Measurements from ENCODE around the gene FARP1. TPM values are rescaled to one million over a fixed set of nuclear protein-coding genes. Genes with fewer than 3 reads are reported as not detected.

FARP1 gene
- total RNA-seq, 1 donor from 2014 or later, result 128 TPM

DNA sequence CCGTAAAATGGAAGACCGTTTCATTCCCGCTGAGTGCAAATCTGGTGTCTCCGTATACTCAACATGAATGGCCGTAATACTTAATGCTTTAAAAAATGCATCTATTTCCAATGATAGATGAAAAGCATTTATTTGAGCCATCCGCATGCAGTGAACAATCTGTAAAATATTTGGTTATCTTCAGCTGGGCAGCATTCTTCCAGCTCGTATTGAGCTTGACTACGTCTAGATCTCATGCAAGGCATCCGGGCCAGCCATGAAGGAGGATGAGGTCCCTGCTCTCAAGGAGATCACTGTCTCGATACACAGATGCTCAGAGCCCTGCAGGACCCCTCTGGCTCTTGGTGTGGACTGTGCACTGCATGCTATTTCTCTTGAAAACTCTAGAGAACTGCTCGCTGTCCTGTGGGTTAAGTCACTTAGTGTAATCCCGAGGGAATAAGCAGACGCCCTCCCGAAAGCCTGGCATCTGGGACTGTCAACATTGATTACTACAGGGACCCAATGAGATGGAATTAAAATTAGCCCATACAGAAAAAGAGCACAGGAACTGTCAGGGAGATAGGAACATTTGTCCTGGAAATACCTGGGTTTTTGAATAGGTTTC, 146.5 kb downstream of the FARP1 start:
- H3K4me3 ChIP-seq (ENCODE audit: insufficient read depth, low read depth, low read length), result no peak overlapping the region
- no peak overlapping the region for H3K9ac ChIP-seq (ENCODE audit: low read length)
- Mint-ChIP-seq H3K27me3 (ENCODE audit: low read depth, unreplicated experiment) (no peaks in the 10 kb centered on the region), H3K9me3 (ENCODE audit: unreplicated experiment) (no peaks in the 10 kb centered on the region), H3K4me3 (ENCODE audit: unreplicated experiment) (no peak overlapping the region), H3K4me1 (ENCODE audit: low read depth, unreplicated experiment) (peaks cover 5% of the 10 kb centered on the region), H3K36me3 (ENCODE audit: low read depth, unreplicated experiment) (peaks cover 12% of the 10 kb centered on the region), H3K27ac (ENCODE audit: unreplicated experiment) (no peak overlapping the region)
- H3K9me3 ChIP-seq (ENCODE audit: insufficient read depth, low read depth, low read length), result no peaks in the 10 kb centered on the region
- peaks cover 11% of the 10 kb centered on the region for H3K4me1 ChIP-seq (ENCODE audit: insufficient read depth, low read length)
- no peaks in the 10 kb centered on the region for H3K36me3 ChIP-seq (ENCODE audit: insufficient read depth, low read length)
- H2AFZ ChIP-seq (ENCODE audit: low read depth, low read length), result no peak overlapping the region
- H3K27me3 ChIP-seq (ENCODE audit: insufficient read depth, low read length), result no peaks in the 10 kb centered on the region
- peaks cover 42% of the 10 kb centered on the region for H4K20me1 ChIP-seq (ENCODE audit: insufficient read depth, low read length)
- no peak overlapping the region for H3K4me2 ChIP-seq (ENCODE audit: low read length)
- FAIRE-seq, result no peak
- peaks cover 30% of the 10 kb centered on the region for H3K79me2 ChIP-seq (ENCODE audit: insufficient read depth, low read length)
- TF ChIP-seq, protein P1, sequence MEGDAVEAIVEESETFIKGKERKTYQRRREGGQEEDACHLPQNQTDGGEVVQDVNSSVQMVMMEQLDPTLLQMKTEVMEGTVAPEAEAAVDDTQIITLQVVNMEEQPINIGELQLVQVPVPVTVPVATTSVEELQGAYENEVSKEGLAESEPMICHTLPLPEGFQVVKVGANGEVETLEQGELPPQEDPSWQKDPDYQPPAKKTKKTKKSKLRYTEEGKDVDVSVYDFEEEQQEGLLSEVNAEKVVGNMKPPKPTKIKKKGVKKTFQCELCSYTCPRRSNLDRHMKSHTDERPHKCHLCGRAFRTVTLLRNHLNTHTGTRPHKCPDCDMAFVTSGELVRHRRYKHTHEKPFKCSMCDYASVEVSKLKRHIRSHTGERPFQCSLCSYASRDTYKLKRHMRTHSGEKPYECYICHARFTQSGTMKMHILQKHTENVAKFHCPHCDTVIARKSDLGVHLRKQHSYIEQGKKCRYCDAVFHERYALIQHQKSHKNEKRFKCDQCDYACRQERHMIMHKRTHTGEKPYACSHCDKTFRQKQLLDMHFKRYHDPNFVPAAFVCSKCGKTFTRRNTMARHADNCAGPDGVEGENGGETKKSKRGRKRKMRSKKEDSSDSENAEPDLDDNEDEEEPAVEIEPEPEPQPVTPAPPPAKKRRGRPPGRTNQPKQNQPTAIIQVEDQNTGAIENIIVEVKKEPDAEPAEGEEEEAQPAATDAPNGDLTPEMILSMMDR (IDR thresholded peaks at IDR 0.05; ENCODE audit: insufficient read depth, low read depth, low read length), result no peak
- H3K27ac ChIP-seq (ENCODE audit: low read depth, low read length), result no peak overlapping the region
- DNase-seq (ENCODE audit: low read depth), result no peak

DNA sequence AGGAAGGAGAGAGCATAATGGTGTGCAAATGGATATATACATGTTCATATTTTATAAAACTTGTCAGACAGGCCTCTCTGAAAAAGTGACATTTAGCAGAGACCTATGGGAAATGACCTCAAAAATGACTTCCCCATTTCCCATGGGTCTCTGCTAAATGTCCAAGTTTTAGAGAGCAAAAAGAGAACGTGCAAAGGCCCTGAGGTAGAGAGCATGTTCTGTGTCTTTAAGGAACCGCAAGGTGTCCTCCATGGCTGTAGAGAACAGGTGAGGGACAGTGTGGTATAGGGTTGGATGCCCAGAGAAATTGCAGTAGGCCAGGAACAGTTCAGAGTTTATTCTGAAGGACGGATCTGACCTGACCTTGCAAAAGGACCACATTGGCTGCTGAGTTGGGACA, 147.4 kb downstream of the FARP1 start:
- Histone ChIP-seq H3K9ac (ENCODE audit: low read length) (no peak overlapping the region), H2AFZ (ENCODE audit: low read depth, low read length) (no peak overlapping the region), H3K4me1 (ENCODE audit: insufficient read depth, low read length) (peaks cover 8% of the 10 kb centered on the region), H4K20me1 (ENCODE audit: insufficient read depth, low read length) (peaks cover 37% of the 10 kb centered on the region), H3K9me3 (ENCODE audit: insufficient read depth, low read depth, low read length) (no peaks in the 10 kb centered on the region), H3K4me2 (ENCODE audit: low read length) (no peak overlapping the region), H3K27me3 (ENCODE audit: insufficient read depth, low read length) (no peaks in the 10 kb centered on the region), H3K79me2 (ENCODE audit: insufficient read depth, low read length) (peaks cover 30% of the 10 kb centered on the region), H3K36me3 (ENCODE audit: insufficient read depth, low read length) (no peaks in the 10 kb centered on the region), H3K27ac (ENCODE audit: low read depth, low read length) (no peak overlapping the region), H3K4me3 (ENCODE audit: insufficient read depth, low read depth, low read length) (no peak overlapping the region)
- no peak for TF ChIP-seq EZH2 (IDR thresholded peaks at IDR 0.05; ENCODE audit: insufficient read depth, low read length)
- TF ChIP-seq, protein P1 (IDR thresholded peaks at IDR 0.05; ENCODE audit: insufficient read depth, low read depth, low read length), result no peak
- Mint-ChIP-seq H3K27ac (ENCODE audit: unreplicated experiment) (no peak overlapping the region), H3K36me3 (ENCODE audit: low read depth, unreplicated experiment) (peaks cover 12% of the 10 kb centered on the region), H3K4me1 (ENCODE audit: low read depth, unreplicated experiment) (peaks cover 8% of the 10 kb centered on the region), H3K4me3 (ENCODE audit: unreplicated experiment) (no peak overlapping the region), H3K9me3 (ENCODE audit: unreplicated experiment) (no peaks in the 10 kb centered on the region), H3K27me3 (ENCODE audit: low read depth, unreplicated experiment) (no peaks in the 10 kb centered on the region)
- DNase-seq (ENCODE audit: low read depth) (no peak), FAIRE-seq (no peak)

DNA sequence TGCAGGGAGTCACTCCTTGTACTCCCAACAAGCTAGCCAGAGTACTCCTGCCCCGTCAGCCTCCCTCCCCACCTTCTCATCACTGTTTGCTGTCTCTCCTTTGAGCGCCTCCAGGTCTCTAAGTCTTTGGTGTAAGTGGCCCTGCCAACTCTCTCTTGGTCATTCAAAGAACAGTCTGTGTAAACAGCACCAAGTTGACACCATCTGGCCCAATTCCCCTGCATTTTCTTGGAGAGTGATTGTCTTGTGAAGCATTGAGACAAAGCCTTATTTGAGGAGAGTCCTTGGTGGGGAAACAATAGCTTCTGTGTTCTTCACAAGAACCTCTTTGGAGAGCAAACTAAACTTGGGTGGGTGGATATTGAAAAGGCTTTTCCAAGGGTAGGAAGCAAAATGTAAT, 148.8 kb downstream of the FARP1 start:
- no peak overlapping the region for H3K4me2 ChIP-seq (ENCODE audit: low read length)
- no peak overlapping the region for H3K4me3 Mint-ChIP-seq (ENCODE audit: unreplicated experiment)
- peaks cover 15% of the 10 kb centered on the region for H3K36me3 Mint-ChIP-seq (ENCODE audit: low read depth, unreplicated experiment)
- no peak overlapping the region for H3K9ac ChIP-seq (ENCODE audit: low read length)
- no peaks in the 10 kb centered on the region for H3K9me3 ChIP-seq (ENCODE audit: insufficient read depth, low read depth, low read length)
- no peak overlapping the region for H3K27ac ChIP-seq (ENCODE audit: low read depth, low read length)
- no peaks in the 10 kb centered on the region for H3K27me3 ChIP-seq (ENCODE audit: insufficient read depth, low read length)
- H2AFZ ChIP-seq (ENCODE audit: low read depth, low read length), result no peak overlapping the region
- H3K4me1 ChIP-seq (ENCODE audit: insufficient read depth, low read length), result peaks cover 7% of the 10 kb centered on the region
- H3K4me1 Mint-ChIP-seq (ENCODE audit: low read depth, unreplicated experiment), result peaks cover 16% of the 10 kb centered on the region
- H3K4me3 ChIP-seq (ENCODE audit: insufficient read depth, low read depth, low read length), result no peak overlapping the region
- TF ChIP-seq, protein P1 (IDR thresholded peaks at IDR 0.05; ENCODE audit: insufficient read depth, low read depth, low read length), result no peak
- no peak for TF ChIP-seq EZH2 (IDR thresholded peaks at IDR 0.05; ENCODE audit: insufficient read depth, low read length)
- no peak for FAIRE-seq
- peaks cover 32% of the 10 kb centered on the region for H4K20me1 ChIP-seq (ENCODE audit: insufficient read depth, low read length)
- no peaks in the 10 kb centered on the region for H3K36me3 ChIP-seq (ENCODE audit: insufficient read depth, low read length)
- no peak for DNase-seq (ENCODE audit: low read depth)
- no peaks in the 10 kb centered on the region for H3K27me3 Mint-ChIP-seq (ENCODE audit: low read depth, unreplicated experiment)
- peaks cover 29% of the 10 kb centered on the region for H3K79me2 ChIP-seq (ENCODE audit: insufficient read depth, low read length)
- H3K27ac Mint-ChIP-seq (ENCODE audit: unreplicated experiment), result no peak overlapping the region
- no peaks in the 10 kb centered on the region for H3K9me3 Mint-ChIP-seq (ENCODE audit: unreplicated experiment)

Data from astrocyte (in vitro differentiated cells and primary cell).